Measurements from ENCODE around the gene C4BPA.

Gene C4BPA

GRCh38 chr1:207097871-207098324 is 6.1 kb upstream of the C4BPA start:
- Histone ChIP-seq H3K4me3 (ENCODE audit: low read length, poor library complexity, severe bottlenecking) (no peak overlapping the region), H3K27me3 (ENCODE audit: insufficient read depth, low read length, poor library complexity, severe bottlenecking) (no peaks in the 10 kb centered on the region), H4K20me1 (ENCODE audit: insufficient read depth, low read length, poor library complexity, severe bottlenecking) (no peaks in the 10 kb centered on the region), H2AFZ (ENCODE audit: low read length) (no peak overlapping the region), H3K79me2 (ENCODE audit: insufficient read depth, low read length) (no peaks in the 10 kb centered on the region), H3K9me2 (replicated peaks; ENCODE audit: low read depth, low read length) (no peaks in the 10 kb centered on the region), H3F3A (ENCODE audit: low read depth) (no peaks in the 10 kb centered on the region), H3K36me3 (ENCODE audit: insufficient read depth, low read length) (no peaks in the 10 kb centered on the region), H3K4me2 (ENCODE audit: low read depth, low read length, poor library complexity, severe bottlenecking) (no peak overlapping the region), H3K9me3 (ENCODE audit: insufficient read depth, low read depth, low read length) (no peaks in the 10 kb centered on the region), H3K4me1 (ENCODE audit: insufficient read depth, low read length, poor library complexity, severe bottlenecking) (no peaks in the 10 kb centered on the region), H3K9ac (ENCODE audit: low read depth, low read length, poor library complexity, severe bottlenecking) (no peak overlapping the region)
- TF ChIP-seq CTCF (conservative IDR thresholded peaks at IDR 0.05; ENCODE audit: low read length) (no peak), EZH2phosphoT487 (IDR thresholded peaks at IDR 0.05; ENCODE audit: borderline replicate concordance) (no peak)

GRCh38 chr1:207101720-207102119 is 2.3 kb upstream of the C4BPA start:
- Histone ChIP-seq H3K4me1 (ENCODE audit: insufficient read depth, low read length, poor library complexity, severe bottlenecking) (no peaks in the 10 kb centered on the region), H3K4me3 (ENCODE audit: low read length, poor library complexity, severe bottlenecking) (no peak overlapping the region), H3F3A (ENCODE audit: low read depth) (no peaks in the 10 kb centered on the region), H3K27me3 (ENCODE audit: insufficient read depth, low read length, poor library complexity, severe bottlenecking) (no peaks in the 10 kb centered on the region), H3K9ac (ENCODE audit: low read depth, low read length, poor library complexity, severe bottlenecking) (no peak overlapping the region), H3K36me3 (ENCODE audit: insufficient read depth, low read length) (no peaks in the 10 kb centered on the region), H4K20me1 (ENCODE audit: insufficient read depth, low read length, poor library complexity, severe bottlenecking) (no peaks in the 10 kb centered on the region), H3K79me2 (ENCODE audit: insufficient read depth, low read length) (no peaks in the 10 kb centered on the region), H3K9me2 (replicated peaks; ENCODE audit: low read depth, low read length) (no peaks in the 10 kb centered on the region), H2AFZ (ENCODE audit: low read length) (no peak overlapping the region), H3K9me3 (ENCODE audit: insufficient read depth, low read depth, low read length) (no peaks in the 10 kb centered on the region), H3K4me2 (ENCODE audit: low read depth, low read length, poor library complexity, severe bottlenecking) (no peak overlapping the region)
- TF ChIP-seq CTCF (conservative IDR thresholded peaks at IDR 0.05; ENCODE audit: low read length): no peak
- TF ChIP-seq EZH2phosphoT487 (IDR thresholded peaks at IDR 0.05; ENCODE audit: borderline replicate concordance): no peak

- Histone ChIP-seq H2AFZ (ENCODE audit: low read length) (no peak overlapping the region), H3K4me2 (ENCODE audit: low read depth, low read length, poor library complexity, severe bottlenecking) (no peak overlapping the region), H3K36me3 (ENCODE audit: insufficient read depth, low read length) (no peaks in the 10 kb centered on the region), H3K27me3 (ENCODE audit: insufficient read depth, low read length, poor library complexity, severe bottlenecking) (no peaks in the 10 kb centered on the region), H3K79me2 (ENCODE audit: insufficient read depth, low read length) (no peaks in the 10 kb centered on the region), H3K9me3 (ENCODE audit: insufficient read depth, low read depth, low read length) (no peaks in the 10 kb centered on the region), H3F3A (ENCODE audit: low read depth) (no peaks in the 10 kb centered on the region), H3K4me3 (ENCODE audit: low read length, poor library complexity, severe bottlenecking) (no peak overlapping the region), H3K4me1 (ENCODE audit: insufficient read depth, low read length, poor library complexity, severe bottlenecking) (no peaks in the 10 kb centered on the region), H3K9ac (ENCODE audit: low read depth, low read length, poor library complexity, severe bottlenecking) (no peak overlapping the region), H3K9me2 (replicated peaks; ENCODE audit: low read depth, low read length) (no peaks in the 10 kb centered on the region), H4K20me1 (ENCODE audit: insufficient read depth, low read length, poor library complexity, severe bottlenecking) (no peaks in the 10 kb centered on the region)
- no peak for TF ChIP-seq EZH2phosphoT487 (IDR thresholded peaks at IDR 0.05; ENCODE audit: borderline replicate concordance)
- no peak for TF ChIP-seq CTCF (conservative IDR thresholded peaks at IDR 0.05; ENCODE audit: low read length)
Observed at GRCh38 chr1:207102146-207102545, 1.9 kb upstream of the C4BPA start.
